H1 (cell line): ENCODE data around the gene CRB2. TPM values are rescaled to one million over a fixed set of nuclear protein-coding genes. Genes with fewer than 3 reads are reported as not detected.

Source experiments
- CTCF ChIA-PET: fragments of 300-600 bp; sonication (Branson Sonifier 250); formaldehyde crosslinking; loops from one replicate; lab custom pipeline; 2021; ENCODE audit not compliant: partially characterized antibody; lab: Charles Lee
- POLR2A ChIA-PET: fragments of 300-600 bp; sonication (Branson Sonifier 250); formaldehyde crosslinking; loops from one replicate; lab custom pipeline; 2021; ENCODE audit warnings: inconsistent platforms; ENCODE audit not compliant: partially characterized antibody; lab: Charles Lee
- DNase-seq, 2 experiments: peaks; one replicate each; pipeline versions ENCODE4 v3.0.0 to v3.0.0-alpha.2; 2010 to 2022; ENCODE audit warnings: low spot score in 2 of 2, low read depth in 1 of 2, mixed read lengths in 1 of 2
- FAIRE-seq: peaks from 2 replicates; lab custom pipeline; 2011; peaks lifted over from hg19 to GRCh38; lab: Jason Lieb, UNC
- H2AFZ ChIP-seq: 2 replicates; pipeline ENCODE4 v1.8.1; 2012; ENCODE audit warnings: low read length, inconsistent platforms
- H2AK5ac ChIP-seq: 2 replicates; pipeline ENCODE4 v1.6.1; 2013; ENCODE audit warnings: low read depth, low read length
- H2BK120ac ChIP-seq: replicated peaks from 2 replicates; pipeline ENCODE3; 2013; ENCODE audit warnings: low read depth, low read length, inconsistent platforms
- H2BK12ac ChIP-seq: 2 replicates; pipeline ENCODE4 v1.6.1; 2013; ENCODE audit warnings: low read depth, low read length
- H2BK15ac ChIP-seq: 2 replicates; pipeline ENCODE4 v1.6.1; 2013; ENCODE audit warnings: low read length
- H2BK20ac ChIP-seq: 2 replicates; pipeline ENCODE4 v1.6.1; 2013; ENCODE audit warnings: low read length
- H2BK5ac ChIP-seq: 2 replicates; pipeline ENCODE4 v1.6.1; 2013; ENCODE audit warnings: low read depth, low read length
- H3K14ac ChIP-seq: 2 replicates; pipeline ENCODE4 v1.6.1; 2013; ENCODE audit warnings: inconsistent platforms; ENCODE audit not compliant: insufficient read length
- H3K18ac ChIP-seq: 2 replicates; pipeline ENCODE4 v1.6.1; 2013; ENCODE audit warnings: low read length; ENCODE audit errors: extremely low read depth
- H3K23ac ChIP-seq: 2 replicates; pipeline ENCODE4 v1.6.1; 2013; ENCODE audit warnings: inconsistent platforms; ENCODE audit not compliant: insufficient read length
- H3K23me2 ChIP-seq: 2 replicates; pipeline ENCODE4 v1.6.1; 2013; ENCODE audit warnings: low read depth, low read length
- H3K27ac ChIP-seq: 2 replicates; pipeline ENCODE4 v1.6.1; 2011; ENCODE audit warnings: low read depth, low read length, inconsistent platforms
- H3K27me3 ChIP-seq, 4 experiments: replicated peaks in 1 of 4; 1 replicate in 1 of 4; 2 replicates in 3 of 4; pipeline versions ENCODE4 v1.6.1 to v1.8.1; 2011 to 2013; ENCODE audit warnings: low read length in 3 of 4, mild to moderate bottlenecking in 3 of 4, inconsistent platforms in 2 of 4, mixed read lengths in 2 of 4, moderate library complexity in 1 of 4; ENCODE audit not compliant: control insufficient read depth in 3 of 4, insufficient read depth in 3 of 4; ENCODE audit errors: extremely low read depth in 1 of 4
- H3K36me3 ChIP-seq, 4 experiments: 2 replicates each; pipeline versions ENCODE4 v1.6.1 to v1.8.1; 2011 to 2013; ENCODE audit warnings: mild to moderate bottlenecking in 4 of 4, low read length in 3 of 4, moderate library complexity in 2 of 4, control low read depth in 1 of 4, inconsistent platforms in 1 of 4; ENCODE audit not compliant: insufficient read depth in 4 of 4, control insufficient read depth in 2 of 4
- H3K4ac ChIP-seq: replicated peaks from 2 replicates; pipeline ENCODE3; 2013; ENCODE audit warnings: low read length, low read depth, mixed read lengths, inconsistent platforms; ENCODE audit not compliant: insufficient read length
- H3K4me1 ChIP-seq, 4 experiments: replicated peaks in 1 of 4; 1 replicate in 1 of 4; 2 replicates in 3 of 4; pipeline versions ENCODE4 v1.6.1 to v1.8.1; 2011 to 2013; ENCODE audit warnings: low read length in 3 of 4, inconsistent platforms in 2 of 4, mixed read lengths in 1 of 4; ENCODE audit not compliant: insufficient read depth in 4 of 4, control insufficient read depth in 3 of 4
- H3K4me2 ChIP-seq, 2 experiments: 2 replicates each; pipeline versions ENCODE4 v1.6.1 to v1.8.1; 2011 to 2013; ENCODE audit warnings: low read depth in 2 of 2, low read length in 2 of 2, control low read depth in 1 of 2, inconsistent platforms in 1 of 2, mild to moderate bottlenecking in 1 of 2; ENCODE audit not compliant: insufficient read depth in 1 of 2
- H3K4me3 ChIP-seq, 4 experiments: fragments of 200-600, 300-600 bp in 1 of 4; sonication (generic), shearing (Covaris generic), sonication (Bioruptor Twin) in 1 of 4; 2 replicates each; pipeline versions ENCODE4 v1.5.1 to v1.8.1; 2011 to 2016; ENCODE audit warnings: low read length in 4 of 4, low read depth in 3 of 4, control low read depth in 2 of 4, inconsistent platforms in 2 of 4, mild to moderate bottlenecking in 2 of 4, mixed read lengths in 1 of 4, moderate library complexity in 1 of 4; ENCODE audit not compliant: insufficient read depth in 2 of 4; ENCODE audit errors: extremely low read depth in 1 of 4
- H3K56ac ChIP-seq: replicated peaks from 2 replicates; pipeline ENCODE3; 2013; ENCODE audit warnings: low read depth, mild to moderate bottlenecking, mixed read lengths, low read length, inconsistent platforms; ENCODE audit not compliant: insufficient read length
- H3K79me1 ChIP-seq: 2 replicates; pipeline ENCODE4 v1.6.1; 2013; ENCODE audit warnings: low read depth, low read length, control low read depth
- H3K79me2 ChIP-seq, 2 experiments: 2 replicates each; pipeline versions ENCODE4 v1.6.1 to v1.8.1; 2012 to 2013; ENCODE audit warnings: low read length in 2 of 2, mild to moderate bottlenecking in 2 of 2, inconsistent platforms in 1 of 2; ENCODE audit not compliant: insufficient read depth in 2 of 2, control insufficient read depth in 1 of 2
- H3K9ac ChIP-seq, 4 experiments: replicated peaks in 1 of 4; 1 replicate in 1 of 4; 2 replicates in 3 of 4; pipeline versions ENCODE4 v1.6.1 to v1.8.1; 2011 to 2013; ENCODE audit warnings: low read depth in 3 of 4, low read length in 3 of 4, control low read depth in 2 of 4, mild to moderate bottlenecking in 2 of 4, moderate library complexity in 2 of 4, inconsistent platforms in 1 of 4; ENCODE audit errors: extremely low read depth in 1 of 4
- H3K9me3 ChIP-seq, 2 experiments: 2 replicates each; pipeline versions ENCODE4 v1.6.1 to v1.8.1; 2012 to 2013; ENCODE audit warnings: mild to moderate bottlenecking in 2 of 2, moderate library complexity in 2 of 2, control low read depth in 1 of 2, inconsistent platforms in 1 of 2, low read depth in 1 of 2, low read length in 1 of 2, mixed read lengths in 1 of 2; ENCODE audit not compliant: insufficient read depth in 2 of 2
- H4K20me1 ChIP-seq, 2 experiments: replicated peaks in 1 of 2; 2 replicates each; pipeline versions ENCODE3 to v1.8.1; 2011 to 2013; ENCODE audit warnings: inconsistent platforms in 2 of 2, low read length in 2 of 2, mild to moderate bottlenecking in 1 of 2; ENCODE audit not compliant: insufficient read depth in 2 of 2, control insufficient read depth in 1 of 2
- H4K5ac ChIP-seq: 2 replicates; pipeline ENCODE4 v1.6.1; 2013; ENCODE audit warnings: low read length, low read depth, mixed read lengths, inconsistent platforms; ENCODE audit not compliant: insufficient read length
- H4K8ac ChIP-seq: 2 replicates; pipeline ENCODE4 v1.8.0; 2013; ENCODE audit warnings: mild to moderate bottlenecking, moderate library complexity, low read length, inconsistent platforms; ENCODE audit not compliant: insufficient read depth; ENCODE audit errors: extremely low read depth
- H4K91ac ChIP-seq: replicated peaks from 2 replicates; pipeline ENCODE3; 2013; ENCODE audit warnings: low read length, mixed read lengths, inconsistent platforms; ENCODE audit not compliant: insufficient read length
- CHD2 ChIP-seq: IDR thresholded peaks from 2 replicates; pipeline ENCODE4 v1.6.1; 2012; ENCODE audit warnings: low read length, improper control_type of control experiment
- CREB1 ChIP-seq: IDR thresholded peaks from 2 replicates; pipeline ENCODE4 v1.6.1; 2012; ENCODE audit warnings: inconsistent platforms
- CTBP2 ChIP-seq: IDR thresholded peaks from 2 replicates; pipeline ENCODE4 v1.7.0; 2011; ENCODE audit warnings: borderline replicate concordance, mild to moderate bottlenecking, moderate library complexity, mixed read lengths, low read length; ENCODE audit not compliant: insufficient read depth, insufficient read length
- EGR1 ChIP-seq: IDR thresholded peaks from 2 replicates; pipeline ENCODE4 v1.6.1; 2011; ENCODE audit warnings: low read depth, low read length, borderline replicate concordance
- JUN ChIP-seq: IDR thresholded peaks from 2 replicates; pipeline ENCODE4 v1.6.1; 2011; ENCODE audit warnings: low read depth, mild to moderate bottlenecking, improper control_type of control experiment, low read length
- KDM1A ChIP-seq: fragments of 200-600, 300-600 bp; sonication (generic); IDR thresholded peaks from 2 replicates; pipeline ENCODE4 v1.7.1; 2016; ENCODE audit warnings: mild to moderate bottlenecking, low read length, borderline replicate concordance
- POLR2AphosphoS5 ChIP-seq: IDR thresholded peaks from 2 replicates; pipeline ENCODE4 v1.6.1; 2011; ENCODE audit warnings: low read depth, low read length
- RAD21 ChIP-seq, 2 experiments: IDR thresholded peaks in 1 of 2; conservative IDR thresholded peaks in 1 of 2; 2 replicates each; pipeline ENCODE4 v1.6.1; 2011; ENCODE audit warnings: low read depth in 2 of 2, low read length in 2 of 2, improper control_type of control experiment in 1 of 2, inconsistent platforms in 1 of 2, mild to moderate bottlenecking in 1 of 2, moderate library complexity in 1 of 2
- SRF ChIP-seq: IDR thresholded peaks from 2 replicates; pipeline ENCODE4 v1.6.1; 2011; ENCODE audit warnings: mild to moderate bottlenecking, low read depth, low read length, moderate library complexity
- WGBS, 2 experiments: shearing (Covaris generic) in 1 of 2; methylation state at CpG; one replicate each; pipeline versions ENCODE4 v1.1.6 to v1.1.7; 2013 to 2015; ENCODE audit warnings: low lambda C conversion rate in 2 of 2, mixed read lengths in 2 of 2, inconsistent platforms in 1 of 2, low coverage in 1 of 2, missing lambda C conversion rate in 1 of 2; ENCODE audit not compliant: insufficient replicate concordance in 2 of 2, insufficient coverage in 1 of 2, insufficient read length in 1 of 2; ENCODE audit errors: extremely low coverage in 1 of 2, missing lambda C conversion rate in 1 of 2; 5-methylcytosine and 5-hydroxymethylcytosine counted together
- polyA plus RNA-seq, 7 experiments: library from polyadenylated mRNA; depleted of rRNA in 3 of 7; stranded (reverse) in 5 of 7; unstranded in 2 of 7; fragments of >200 nt in 5 of 7; fragments of 200-250 nt in 2 of 7; gene quantifications; 1 replicate in 5 of 7; 2 replicates in 1 of 7; 4 replicates in 1 of 7; pipeline versions ENCODE4 v1.2.1 to v1.2.3, GENCODE V29; 2011 to 2013; ENCODE audit warnings: missing spikeins in 2 of 7, mixed read lengths in 2 of 7
- total RNA-seq: library from RNA; stranded (reverse); fragmentation: NEBNext Ultra II Directional; extraction: Animal tissue kit (Norgen Biotek cat#: 25700); gene quantifications from 2 replicates; pipeline ENCODE4 v1.2.1, GENCODE V29; 2021
- TF ChIP-seq, protein P1 (sequence below): IDR thresholded peaks from 2 replicates; pipeline ENCODE4 v1.6.1; 2012; ENCODE audit warnings: low read length, inconsistent platforms

CRB2 gene
- total and polyA plus RNA-seq, 2 of the 8 experiments (the other 6 are each of a cell fraction or from before 2014, with no cell fraction given) = 4.0 to 8.4 TPM

- no peak overlapping the region for H3K23ac ChIP-seq
- H2BK12ac ChIP-seq = no peak overlapping the region
- H2BK120ac ChIP-seq = no peak overlapping the region
- no peak overlapping the region for H2AK5ac ChIP-seq
- H3K9ac ChIP-seq = no peak overlapping the region
- peaks cover 2 to 5% of the 10 kb centered on the region in 2 experiments for H4K20me1 ChIP-seq
- H3K4ac ChIP-seq = no peak overlapping the region
- no peak overlapping the region for H3K4me3 ChIP-seq
- H3K27me3 ChIP-seq = no peaks in the 10 kb centered on the region; a peak in 1 of 7 replicates
- H4K8ac ChIP-seq = no peak overlapping the region
- H3K23me2 ChIP-seq = no peaks in the 10 kb centered on the region
- 95% methylated on average over 22 of the region's 28 CpGs; no CpG with 5 or more reads in 1 of the 2 experiments for WGBS, 2 experiments
- H3K4me1 ChIP-seq = no peaks in the 10 kb centered on the region; a peak in 2 of 7 replicates
- ChIA-PET CTCF (interaction anchor here (0.9 to 29.0 kb wide), 8 partner anchors 9 to 279 kb away, joined by 3 to 668 read pairs (median 5); partner anchors contain the start of gene CRB2), POLR2A (no interaction called here)
- no peak overlapping the region for H4K5ac ChIP-seq
- H3K4me2 ChIP-seq = no peak overlapping the region
- no peak overlapping the region for H3K27ac ChIP-seq
- no peaks in the 10 kb centered on the region for H3K79me1 ChIP-seq
- FAIRE-seq (no peak), DNase-seq (no peak)
- no peak overlapping the region for H2BK5ac ChIP-seq
- H3K18ac ChIP-seq = no peak overlapping the region; the same call in 1 of the 2 replicates
- no peak overlapping the region for H3K14ac ChIP-seq
- no peak overlapping the region for H3K56ac ChIP-seq
- H3K79me2 ChIP-seq = no peaks in the 10 kb centered on the region
- no peak overlapping the region for H2AFZ ChIP-seq
- H3K36me3 ChIP-seq = no peaks in the 10 kb centered on the region; a peak in 3 of 8 replicates
- H2BK15ac ChIP-seq = no peak overlapping the region
- H2BK20ac ChIP-seq = no peak overlapping the region
- no peaks in the 10 kb centered on the region for H3K9me3 ChIP-seq
- H4K91ac ChIP-seq = no peak overlapping the region
- TF ChIP-seq CHD2 (no peak), CTBP2 (no peak), EGR1 (no peak), SRF (no peak), POLR2AphosphoS5 (no peak), CREB1 (no peak), KDM1A (no peak), RAD21 (IDR thresholded peaks at IDR 0.05 in 1 of 2, conservative IDR thresholded peaks at IDR 0.05 in 1 of 2; ENCODE audit: low read depth in 2 of 2, low read length in 2 of 2) (no peak), JUN (no peak)
- TF ChIP-seq, protein P1, sequence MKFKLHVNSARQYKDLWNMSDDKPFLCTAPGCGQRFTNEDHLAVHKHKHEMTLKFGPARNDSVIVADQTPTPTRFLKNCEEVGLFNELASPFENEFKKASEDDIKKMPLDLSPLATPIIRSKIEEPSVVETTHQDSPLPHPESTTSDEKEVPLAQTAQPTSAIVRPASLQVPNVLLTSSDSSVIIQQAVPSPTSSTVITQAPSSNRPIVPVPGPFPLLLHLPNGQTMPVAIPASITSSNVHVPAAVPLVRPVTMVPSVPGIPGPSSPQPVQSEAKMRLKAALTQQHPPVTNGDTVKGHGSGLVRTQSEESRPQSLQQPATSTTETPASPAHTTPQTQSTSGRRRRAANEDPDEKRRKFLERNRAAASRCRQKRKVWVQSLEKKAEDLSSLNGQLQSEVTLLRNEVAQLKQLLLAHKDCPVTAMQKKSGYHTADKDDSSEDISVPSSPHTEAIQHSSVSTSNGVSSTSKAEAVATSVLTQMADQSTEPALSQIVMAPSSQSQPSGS = no peak
Measured at GRCh38 chr9:123380852-123381705, 25.1 kb downstream of the CRB2 start.
